22Rv1 (cell line): ENCODE data around the gene HELZ.

Experiments used
- CTCF ChIP-seq: fragments of 450-650 bp; IDR thresholded peaks from 2 replicates; pipeline ENCODE4 v1.5.1; 2017; ENCODE audit warnings: mild to moderate bottlenecking
- ZFX ChIP-seq: fragments of 450-650 bp; IDR thresholded peaks from 2 replicates; pipeline ENCODE4 v1.6.1; 2017; ENCODE audit warnings: antibody characterized with exemption, borderline replicate concordance

- TF ChIP-seq CTCF (no peak), ZFX (no peak)
Observed at GRCh38 chr17:67051155-67051538, 193.8 kb downstream of the HELZ start.
